Smooth muscle cell (in vitro differentiated cells): Measurements from ENCODE around the gene MYDGF. TPM values are rescaled to one million over a fixed set of nuclear protein-coding genes. Genes with fewer than 3 reads are reported as not detected.
"Not testable (repeated sequence)": the region's sequence is repeated elsewhere in the genome, so short reads cannot be mapped to it uniquely, and the experiment has no call there.

Source experiments
- DNase-seq: peaks from one replicate; lab custom pipeline; 2025; ENCODE audit not compliant: unreplicated experiment; lab: John Stamatoyannopoulos, UW
- H2AFZ ChIP-seq: fragments of 200-600 bp; sonication (generic); 2 replicates; pipeline ENCODE4 v1.6.0; 2016; ENCODE audit warnings: antibody characterized with exemption, low read depth, mild to moderate bottlenecking
- H3F3A ChIP-seq: fragments of 200-600 bp; sonication (generic); 2 replicates; pipeline ENCODE4 v1.6.0; 2017; ENCODE audit warnings: antibody characterized with exemption, low read depth
- H3K27ac ChIP-seq: fragments of 200-600 bp; sonication (generic); 2 replicates; pipeline ENCODE4 v1.5.1; 2016; ENCODE audit warnings: low read depth, mild to moderate bottlenecking
- H3K27me3 ChIP-seq: fragments of 200-600 bp; sonication (generic); 2 replicates; pipeline ENCODE4 v1.6.1; 2016; ENCODE audit warnings: low read depth, mild to moderate bottlenecking
- H3K36me3 ChIP-seq: fragments of 200-600 bp; sonication (generic); 2 replicates; pipeline ENCODE4 v1.5.1; 2016; ENCODE audit warnings: low read depth
- H3K4me1 ChIP-seq: fragments of 200-600 bp; sonication (generic); 2 replicates; pipeline ENCODE4 v1.5.1; 2016; ENCODE audit warnings: low read depth
- H3K4me2 ChIP-seq: fragments of 200-600 bp; sonication (generic); 2 replicates; pipeline ENCODE4 v1.6.0; 2016; ENCODE audit warnings: mild to moderate bottlenecking
- H3K4me3 ChIP-seq: fragments of 200-600 bp; sonication (generic); 2 replicates; pipeline ENCODE4 v1.5.1; 2016; ENCODE audit warnings: mild to moderate bottlenecking
- H3K79me2 ChIP-seq: fragments of 200-600 bp; sonication (generic); 2 replicates; pipeline ENCODE4 v1.6.0; 2016; ENCODE audit warnings: low read depth, mild to moderate bottlenecking
- H3K9ac ChIP-seq: fragments of 200-600 bp; sonication (generic); 2 replicates; pipeline ENCODE4 v1.6.0; 2016; ENCODE audit warnings: low read depth
- H3K9me3 ChIP-seq: fragments of 200-600 bp; sonication (generic); replicated peaks from 2 replicates; pipeline ENCODE4 v1.5.1; 2016; ENCODE audit warnings: low read depth
- H4K20me1 ChIP-seq: fragments of 200-600 bp; sonication (generic); 2 replicates; pipeline ENCODE4 v1.6.0; 2016; ENCODE audit warnings: low read depth
- CTCF ChIP-seq: fragments of 200-600 bp; sonication (generic); IDR thresholded peaks from 2 replicates; pipeline ENCODE4 v1.5.1; 2017; ENCODE audit warnings: borderline replicate concordance, mild to moderate bottlenecking, antibody characterized with exemption; ENCODE audit not compliant: insufficient read depth, poor library complexity, severe bottlenecking
- WGBS: methylation state at CpG from one replicate; pipeline ENCODE4 v1.1.7; 2016; ENCODE audit warnings: low lambda C conversion rate; 5-methylcytosine and 5-hydroxymethylcytosine counted together
- polyA plus RNA-seq: library from polyadenylated mRNA; unstranded; fragments of >200 nt; fragmentation: Nextera tagmentation; extraction: Ambion mirVana; gene quantifications from 2 replicates; pipeline ENCODE4 v1.2.1, GENCODE V29; 2016
- total RNA-seq: library from RNA; depleted of rRNA; stranded (reverse); fragments of >200 nt; gene quantifications from 2 replicates; pipeline ENCODE4 v1.2.3, GENCODE V29; 2014

Gene MYDGF
- total and polyA plus RNA-seq, 2 experiments from 2014 or later: 188 to 680 TPM

DNA sequence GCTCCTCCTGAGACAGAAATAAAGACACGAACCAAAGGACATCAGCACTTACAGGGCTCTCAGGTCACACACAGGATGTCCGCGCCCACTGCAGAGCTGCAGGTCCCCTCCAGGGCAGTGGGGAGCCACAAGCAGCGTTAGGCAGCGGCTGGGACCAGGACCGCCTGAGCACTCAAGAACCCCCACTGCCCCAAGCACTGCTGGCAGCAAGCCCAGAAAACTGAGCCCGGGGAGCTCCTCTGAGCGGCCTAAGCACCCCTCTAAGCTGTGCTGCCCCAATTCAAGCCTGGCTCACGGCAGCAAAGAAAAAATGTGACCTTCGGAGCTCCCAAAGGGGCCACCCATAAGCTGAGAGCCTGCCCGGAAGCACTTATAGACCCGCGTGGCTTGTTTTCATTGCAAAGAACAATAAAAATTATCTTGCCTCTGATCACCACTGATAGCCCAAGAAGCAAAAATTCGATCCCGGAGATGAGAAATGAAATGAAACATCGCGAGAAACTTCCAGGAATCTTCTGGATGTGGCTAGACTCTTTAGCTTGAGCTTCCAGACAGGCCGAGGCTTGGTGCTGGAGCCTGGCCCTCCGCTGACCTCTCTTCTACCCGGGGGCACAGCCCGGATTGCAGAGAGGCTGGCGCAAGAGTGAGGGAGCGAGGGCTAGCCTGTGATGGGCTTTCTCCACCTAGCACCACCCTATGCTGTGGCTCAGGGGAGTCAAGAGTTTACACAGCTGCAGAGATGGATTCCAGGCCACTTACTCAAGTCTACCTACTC, 47.2 kb upstream of the MYDGF start:
- no peak overlapping the region for H3K4me2 ChIP-seq
- H3K27me3 ChIP-seq: no peaks in the 10 kb centered on the region
- H3K4me3 ChIP-seq: no peak overlapping the region
- no peak for TF ChIP-seq CTCF
- no peak overlapping the region for H3K9ac ChIP-seq
- H3K27ac ChIP-seq: no peak overlapping the region
- 95% methylated on average over 23 of the region's 23 CpGs for WGBS
- H3K36me3 ChIP-seq: no peaks in the 10 kb centered on the region
- H3K4me1 ChIP-seq: peaks cover 2% of the 10 kb centered on the region
- H3K9me3 ChIP-seq: no peaks in the 10 kb centered on the region
- peaks cover 18% of the 10 kb centered on the region for H3K79me2 ChIP-seq
- H4K20me1 ChIP-seq: no peaks in the 10 kb centered on the region
- H2AFZ ChIP-seq: no peak overlapping the region
- no peak for DNase-seq
- no peaks in the 10 kb centered on the region for H3F3A ChIP-seq

DNA sequence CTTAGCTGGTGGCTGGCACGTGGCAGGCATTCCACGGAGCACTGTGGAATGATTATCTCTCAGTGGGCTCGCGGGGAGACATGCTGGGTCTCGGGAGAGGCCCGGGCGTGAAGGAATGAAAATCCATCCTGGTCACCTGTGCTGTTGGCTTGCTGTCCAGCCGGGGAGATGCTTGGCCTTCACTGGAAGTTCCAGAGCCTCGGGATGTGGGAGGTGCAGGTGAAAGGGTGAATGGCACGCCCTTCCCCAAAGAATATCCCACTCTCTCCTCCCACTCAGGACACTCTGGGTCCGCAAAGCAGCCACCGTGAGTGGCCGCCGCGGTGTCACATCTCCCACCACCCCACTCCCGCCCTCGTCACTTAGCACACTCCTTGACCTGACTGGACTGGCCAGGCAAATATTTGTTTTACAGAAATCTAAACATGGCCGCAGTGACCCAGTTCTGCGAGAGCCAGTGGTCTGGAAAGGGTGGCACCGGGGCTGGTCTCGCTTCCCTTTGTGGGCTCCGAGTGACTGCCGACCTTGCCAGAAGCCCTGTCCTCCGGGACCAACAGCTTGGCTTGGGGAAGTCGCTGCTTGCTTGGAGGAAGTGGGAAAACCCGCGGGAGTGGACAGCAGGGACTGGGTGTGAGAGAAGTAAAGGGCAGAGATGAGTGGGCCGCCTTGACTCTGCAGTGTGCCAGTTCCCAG, 45.5 kb upstream of the MYDGF start:
- no peak for TF ChIP-seq CTCF
- no peaks in the 10 kb centered on the region for H3K27me3 ChIP-seq
- DNase-seq: no peak
- H3K79me2 ChIP-seq: peaks cover under 1% of the 10 kb centered on the region
- no peaks in the 10 kb centered on the region for H4K20me1 ChIP-seq
- no peak overlapping the region for H3K27ac ChIP-seq
- H3K4me2 ChIP-seq: no peak overlapping the region
- 96% methylated on average over 28 of the region's 28 CpGs for WGBS
- H3F3A ChIP-seq: no peaks in the 10 kb centered on the region
- H3K9me3 ChIP-seq: no peaks in the 10 kb centered on the region
- H2AFZ ChIP-seq: no peak overlapping the region
- H3K4me1 ChIP-seq: no peaks in the 10 kb centered on the region
- H3K9ac ChIP-seq: no peak overlapping the region
- H3K4me3 ChIP-seq: no peak overlapping the region
- no peaks in the 10 kb centered on the region for H3K36me3 ChIP-seq

DNA sequence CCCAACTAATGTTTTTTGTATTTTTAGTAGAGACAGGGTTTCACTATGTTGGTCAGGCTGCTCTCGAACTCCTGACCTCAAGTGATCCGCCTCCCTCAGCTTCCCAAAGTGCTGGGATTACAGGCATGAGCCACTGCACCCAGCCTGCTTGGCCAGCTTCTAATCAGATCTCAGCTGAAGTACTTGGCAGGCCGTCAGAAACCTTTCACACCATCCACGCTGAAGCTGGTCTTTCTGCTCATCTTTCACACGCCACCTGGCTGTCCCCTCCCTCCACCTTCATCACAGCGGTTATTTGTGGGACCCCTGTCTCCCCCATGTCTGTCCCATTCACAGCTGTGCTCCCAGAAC, 45.0 kb upstream of the MYDGF start:
- WGBS: 97% methylated on average over 6 of the region's 6 CpGs
- H3K4me1 ChIP-seq, H3K36me3 ChIP-seq, H3K27ac ChIP-seq, H3K79me2 ChIP-seq, H3K27me3 ChIP-seq, H4K20me1 ChIP-seq, H3K9me3 ChIP-seq, H2AFZ ChIP-seq, H3F3A ChIP-seq, DNase-seq, H3K9ac ChIP-seq, H3K4me3 ChIP-seq, H3K4me2 ChIP-seq: not testable (repeated sequence)

- Histone ChIP-seq H3K79me2 (no peaks in the 10 kb centered on the region), H3K4me1 (no peaks in the 10 kb centered on the region), H3K9me3 (no peaks in the 10 kb centered on the region), H3K36me3 (no peaks in the 10 kb centered on the region), H3K9ac (no peak overlapping the region), H3K27ac (peak overlapping the region; percentile 53), H3K4me2 (no peak overlapping the region), H4K20me1 (no peaks in the 10 kb centered on the region), H3K4me3 (no peak overlapping the region), H3K27me3 (no peaks in the 10 kb centered on the region), H2AFZ (no peak overlapping the region), H3F3A (no peaks in the 10 kb centered on the region)
- 99% methylated on average over 27 of the region's 27 CpGs for WGBS
- TF ChIP-seq CTCF: no peak
- no peak for DNase-seq
These were observed 43.9 kb upstream of the MYDGF start for GRCh38 chr19:4714016-4714415.
